ENCODE measurements around the gene CD180.
A peak's percentile ranks its signal among the peaks of the same experiment; 100 is the strongest.
"Not testable (repeated sequence)": the region's sequence is repeated elsewhere in the genome, so short reads cannot be mapped to it uniquely, and the experiment has no call there.

The CD180 gene

GRCh38 chr5:67187006-67187715, 9.4 kb downstream of the CD180 start:
- peak; percentile 79 for DNase-seq

GRCh38 chr5:67183859-67184258, 12.7 kb downstream of the CD180 start:
- DNase-seq = no peak

GRCh38 chr5:67182301-67182790, 14.3 kb downstream of the CD180 start:
- peak; percentile 94 for DNase-seq

- DNase-seq = peak; percentile 88
Observed at GRCh38 chr5:67181648-67182221, 14.9 kb downstream of the CD180 start.

- DNase-seq = no peak
Observed at GRCh38 chr5:67179697-67180361, 16.8 kb downstream of the CD180 start.

- DNase-seq = no peak
Observed at GRCh38 chr5:67178966-67179365, 17.6 kb downstream of the CD180 start.

- peak; percentile 65 for DNase-seq
Observed at GRCh38 chr5:67178085-67178484, 18.5 kb downstream of the CD180 start.

- DNase-seq = no peak
Observed at GRCh38 chr5:67176936-67177335, 19.7 kb downstream of the CD180 start.

- no peak for DNase-seq
Observed at GRCh38 chr5:67173959-67174358, 22.6 kb downstream of the CD180 start.

- DNase-seq = not testable (repeated sequence)
Observed at GRCh38 chr5:67173351-67173750, 23.2 kb downstream of the CD180 start.

- DNase-seq = peak; percentile 65
Observed at GRCh38 chr5:67170767-67171166, 25.8 kb downstream of the CD180 start.

GRCh38 chr5:67168069-67168468, 28.5 kb downstream of the CD180 start:
- DNase-seq = peak; percentile 25

GRCh38 chr5:67166460-67167285, 29.9 kb downstream of the CD180 start:
- peak; percentile 81 for DNase-seq

- peak; percentile 93 for DNase-seq
Observed at GRCh38 chr5:67165526-67166459, 30.8 kb downstream of the CD180 start.

GRCh38 chr5:67164856-67165525, 31.6 kb downstream of the CD180 start:
- no peak for DNase-seq

GRCh38 chr5:67163863-67164595, 32.6 kb downstream of the CD180 start:
- no peak for DNase-seq

GRCh38 chr5:67163231-67163756, 33.3 kb downstream of the CD180 start:
- DNase-seq = no peak

GRCh38 chr5:67161767-67162166, 34.8 kb downstream of the CD180 start:
- DNase-seq = no peak

GRCh38 chr5:67160985-67161384, 35.6 kb downstream of the CD180 start:
- DNase-seq = no peak

GRCh38 chr5:67160272-67160671, 36.3 kb downstream of the CD180 start:
- DNase-seq = no peak
